ENCODE measurements around the gene ASPDH.
"Not testable (repeated sequence)": the region's sequence is repeated elsewhere in the genome, so short reads cannot be mapped to it uniquely, and the experiment has no call there.

ASPDH gene

DNA sequence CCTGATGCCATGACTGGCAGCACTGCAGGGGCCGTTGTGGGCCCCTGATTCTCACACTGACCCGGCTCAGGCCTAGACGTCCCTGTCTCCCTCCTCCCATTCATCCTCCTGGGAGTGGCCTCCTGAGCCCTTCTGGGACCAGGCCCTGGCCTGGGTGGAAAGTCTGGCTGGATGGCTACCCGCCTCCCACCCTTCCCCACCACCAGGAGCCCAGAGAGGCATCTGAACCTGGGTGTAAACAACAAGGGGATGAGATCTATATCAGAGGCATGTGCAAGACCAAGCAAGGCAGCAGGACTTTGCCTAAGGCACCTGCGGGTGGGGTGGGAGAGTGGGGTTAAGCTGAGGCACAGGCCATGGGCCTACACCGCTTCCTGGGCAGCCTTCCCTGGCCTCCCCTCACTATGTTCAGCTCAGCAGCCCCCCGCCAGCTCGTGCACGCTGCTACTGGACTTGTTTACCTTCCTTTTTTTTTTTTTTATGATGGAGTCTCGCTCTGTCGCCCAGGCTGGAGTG lies 22.0 kb upstream of the ASPDH start:
- H3K4me3 ChIP-seq (ENCODE audit: low read depth, low read length), result no peak overlapping the region
- no peak for DNase-seq (ENCODE audit: low read depth)
- TF ChIP-seq, protein P1, sequence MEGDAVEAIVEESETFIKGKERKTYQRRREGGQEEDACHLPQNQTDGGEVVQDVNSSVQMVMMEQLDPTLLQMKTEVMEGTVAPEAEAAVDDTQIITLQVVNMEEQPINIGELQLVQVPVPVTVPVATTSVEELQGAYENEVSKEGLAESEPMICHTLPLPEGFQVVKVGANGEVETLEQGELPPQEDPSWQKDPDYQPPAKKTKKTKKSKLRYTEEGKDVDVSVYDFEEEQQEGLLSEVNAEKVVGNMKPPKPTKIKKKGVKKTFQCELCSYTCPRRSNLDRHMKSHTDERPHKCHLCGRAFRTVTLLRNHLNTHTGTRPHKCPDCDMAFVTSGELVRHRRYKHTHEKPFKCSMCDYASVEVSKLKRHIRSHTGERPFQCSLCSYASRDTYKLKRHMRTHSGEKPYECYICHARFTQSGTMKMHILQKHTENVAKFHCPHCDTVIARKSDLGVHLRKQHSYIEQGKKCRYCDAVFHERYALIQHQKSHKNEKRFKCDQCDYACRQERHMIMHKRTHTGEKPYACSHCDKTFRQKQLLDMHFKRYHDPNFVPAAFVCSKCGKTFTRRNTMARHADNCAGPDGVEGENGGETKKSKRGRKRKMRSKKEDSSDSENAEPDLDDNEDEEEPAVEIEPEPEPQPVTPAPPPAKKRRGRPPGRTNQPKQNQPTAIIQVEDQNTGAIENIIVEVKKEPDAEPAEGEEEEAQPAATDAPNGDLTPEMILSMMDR (IDR thresholded peaks at IDR 0.05; ENCODE audit: low read depth, low read length, missing control alignments), result no peak

DNA sequence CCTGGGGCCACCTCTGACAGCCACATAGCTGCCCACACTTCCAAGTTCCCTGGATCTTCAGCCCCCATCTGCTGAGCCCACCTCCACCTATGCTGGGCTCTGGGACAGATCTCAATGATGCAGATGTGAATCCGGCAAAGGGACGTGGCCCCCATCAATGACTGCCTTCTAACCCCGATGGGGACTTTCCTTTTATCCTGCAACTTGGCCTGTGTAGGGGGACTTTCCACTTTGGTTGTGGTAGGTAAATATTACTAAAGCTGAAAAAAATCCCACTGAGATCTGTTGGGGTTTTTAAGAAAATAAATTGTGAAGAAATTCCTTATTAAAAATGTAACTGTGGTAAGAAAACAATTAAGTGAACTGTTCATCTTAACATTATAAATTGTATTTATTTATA lies 20.8 kb upstream of the ASPDH start:
- TF ChIP-seq, protein P1 (IDR thresholded peaks at IDR 0.05; ENCODE audit: low read depth, low read length, missing control alignments), result no peak
- no peak for DNase-seq (ENCODE audit: low read depth)
- no peak overlapping the region for H3K4me3 ChIP-seq (ENCODE audit: low read depth, low read length)

DNA sequence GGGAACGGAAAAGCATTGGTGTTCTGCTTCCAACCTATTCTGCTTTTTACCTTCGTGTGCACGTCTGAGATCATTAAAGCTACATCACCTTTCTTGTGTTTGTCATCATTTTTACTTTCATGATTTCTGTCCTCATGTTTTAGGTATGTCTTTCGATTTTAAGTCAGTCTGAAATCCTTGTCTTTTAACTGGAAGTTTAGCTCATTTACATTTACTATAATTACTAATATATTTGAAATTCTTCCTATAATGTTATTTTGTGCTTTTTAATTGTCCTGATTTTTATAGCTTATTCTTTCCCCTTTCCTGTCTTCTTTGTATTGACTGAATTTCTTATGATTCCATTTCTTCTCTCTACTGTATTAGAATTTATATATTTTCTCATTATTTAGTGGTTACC lies 19.2 kb upstream of the ASPDH start:
- TF ChIP-seq, protein P1 (IDR thresholded peaks at IDR 0.05; ENCODE audit: low read depth, low read length, missing control alignments), result no peak
- DNase-seq (ENCODE audit: low read depth), result no peak

DNA sequence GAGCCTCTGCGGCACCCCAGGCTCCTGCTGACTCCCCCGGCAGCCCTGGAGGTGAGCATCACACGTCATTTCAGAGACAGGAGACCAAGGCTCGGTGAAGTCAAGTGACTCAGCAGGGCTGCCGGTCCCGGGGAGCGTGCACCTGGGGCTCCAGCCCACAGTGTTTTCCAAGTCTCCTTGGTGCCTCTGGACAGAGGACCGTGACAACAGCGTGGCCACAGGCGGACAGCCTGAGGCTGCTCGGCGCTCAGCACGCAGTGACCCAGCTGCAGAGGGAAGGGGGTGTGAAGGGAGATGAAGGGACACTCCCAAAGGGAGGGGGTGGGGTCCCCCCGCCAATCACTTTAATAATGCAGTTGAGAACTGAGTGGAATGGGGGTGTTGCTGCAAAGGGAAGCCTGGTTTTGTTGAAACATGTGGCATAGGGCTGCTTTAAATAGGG lies 17.5 kb upstream of the ASPDH start:
- H3K4me3 ChIP-seq (ENCODE audit: low read depth, low read length), result no peak overlapping the region
- TF ChIP-seq, protein P1 (IDR thresholded peaks at IDR 0.05; ENCODE audit: low read depth, low read length, missing control alignments), result no peak
- DNase-seq (ENCODE audit: low read depth), result no peak

More for the DNA sequence above, 19.2 kb upstream of the ASPDH start:
- H3K4me3 ChIP-seq (ENCODE audit: low read depth, low read length), result no peak overlapping the region

DNA sequence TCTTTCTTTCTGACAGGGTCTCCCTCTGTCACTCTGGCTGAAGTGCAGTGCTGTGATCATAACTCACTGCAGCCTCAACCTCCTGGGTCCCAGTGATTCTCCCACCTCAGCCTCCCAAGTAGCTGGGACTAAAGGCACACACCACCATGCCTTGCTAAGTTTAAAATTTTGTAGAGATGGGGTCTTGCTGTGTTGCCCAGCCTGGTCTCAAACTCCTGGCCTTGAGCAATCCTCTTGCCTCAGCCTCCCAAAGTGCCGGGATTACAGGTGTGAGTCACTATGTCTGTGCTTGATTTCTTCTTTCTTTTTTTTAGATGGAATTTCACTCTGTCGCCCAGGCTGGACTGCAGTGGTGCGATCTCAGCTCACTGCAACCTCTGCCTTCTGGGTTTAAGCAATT lies 14.3 kb upstream of the ASPDH start:
- not testable (repeated sequence) for H3K4me3 ChIP-seq (ENCODE audit: low read depth, low read length); DNase-seq (ENCODE audit: low read depth)

DNA sequence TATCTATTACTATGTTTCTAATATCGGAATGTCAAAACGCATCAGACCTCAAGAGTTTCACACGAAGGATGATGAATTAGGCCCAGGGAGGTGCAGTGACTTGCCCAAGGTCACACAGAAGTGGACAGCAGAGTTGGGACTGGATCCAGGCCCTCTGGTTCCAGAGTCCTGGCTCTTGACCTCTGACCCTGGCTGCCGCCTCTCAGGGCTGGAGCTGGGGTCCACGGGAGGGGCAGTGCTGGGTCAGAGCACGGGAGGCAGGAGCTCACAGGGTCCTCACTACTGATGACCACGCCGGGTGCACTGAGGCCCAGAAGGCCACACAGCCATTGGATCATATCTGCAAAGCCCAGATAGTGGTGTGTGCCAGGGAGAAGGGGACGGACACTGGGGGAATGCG lies 9.2 kb upstream of the ASPDH start:
- H3K4me3 ChIP-seq (ENCODE audit: low read depth, low read length), result no peak overlapping the region
- no peak for DNase-seq (ENCODE audit: low read depth)
- TF ChIP-seq, protein P1 (IDR thresholded peaks at IDR 0.05; ENCODE audit: low read depth, low read length, missing control alignments), result no peak

DNA sequence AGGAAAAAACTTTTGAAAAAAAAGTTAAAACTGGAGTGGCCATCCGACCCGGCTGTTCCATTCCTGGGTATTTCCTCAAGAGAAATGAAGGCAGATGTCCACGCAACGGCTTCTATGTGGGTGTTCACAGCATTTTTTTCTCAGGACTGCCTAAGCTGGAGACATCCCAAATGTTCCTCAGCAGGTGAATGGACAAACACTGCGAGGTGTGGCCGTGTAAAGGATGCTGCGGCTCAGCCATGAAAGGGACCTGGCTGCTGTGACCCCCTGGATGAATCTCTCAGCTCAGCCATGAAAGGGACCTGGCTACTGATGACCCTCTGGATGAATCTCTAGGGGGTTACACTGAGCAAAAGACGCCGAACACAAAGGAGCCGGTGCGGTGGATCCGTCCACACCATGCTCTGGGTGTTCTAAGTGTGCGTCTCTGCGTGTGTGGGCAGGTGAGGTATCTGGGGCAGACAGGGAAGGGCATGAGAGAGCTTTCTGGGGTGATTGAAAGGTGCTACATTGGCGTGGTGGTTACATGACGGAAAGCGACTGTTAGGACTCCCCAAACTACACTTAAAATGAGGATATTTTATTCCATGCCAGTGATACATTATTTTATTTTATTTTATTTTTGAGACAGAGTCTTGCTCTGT lies 7.2 kb upstream of the ASPDH start:
- no peak for DNase-seq (ENCODE audit: low read depth)
- TF ChIP-seq, protein P1 (IDR thresholded peaks at IDR 0.05; ENCODE audit: low read depth, low read length, missing control alignments), result no peak
- no peak overlapping the region for H3K4me3 ChIP-seq (ENCODE audit: low read depth, low read length)
